PC-9 (cell line): ENCODE results near the gene POU6F2. TPM values are rescaled to one million over a fixed set of nuclear protein-coding genes. Genes with fewer than 3 reads are reported as not detected.

Experiments
- BruUV-seq: library from RNA; stranded (reverse); fragments of 400-500 nt; replicated peaks from 2 replicates; lab custom pipeline; 2021; lab: Mats Ljungman, UMichigan
- CTCF ChIA-PET: fragments of 300-600 bp; sonication (Branson Sonifier 250); formaldehyde crosslinking; loops from one replicate; lab custom pipeline; 2022; ENCODE audit warnings: antibody characterized with exemption; lab: Charles Lee
- POLR2A ChIA-PET: fragments of 300-600 bp; sonication (Branson Sonifier 250); formaldehyde crosslinking; loops from one replicate; lab custom pipeline; 2022; ENCODE audit warnings: antibody characterized with exemption; ENCODE audit not compliant: unreplicated experiment; lab: Charles Lee
- DNase-seq, 2 experiments: peaks; one replicate each; pipeline versions ENCODE4 v3.0.0 to v3.0.0-alpha.2; 2015 to 2022; ENCODE audit warnings: mixed read lengths in 1 of 2
- H2AFZ ChIP-seq: fragments of 200-600 bp; sonication (generic); 2 replicates; pipeline ENCODE4 v1.8.1; 2017; ENCODE audit warnings: antibody characterized with exemption
- H3F3A ChIP-seq: fragments of 200-600 bp; sonication (generic); 2 replicates; pipeline ENCODE4 v1.8.1; 2017; ENCODE audit warnings: antibody characterized with exemption, mild to moderate bottlenecking, low read depth; ENCODE audit not compliant: insufficient read depth
- H3K27ac ChIP-seq: fragments of 200-600 bp; sonication (generic); 2 replicates; pipeline ENCODE4 v1.6.1; 2016; ENCODE audit warnings: mixed run types
- H3K27me3 ChIP-seq: fragments of 200-600 bp; sonication (generic); 2 replicates; pipeline ENCODE4 v1.6.1; 2016; ENCODE audit warnings: low read depth, mixed run types; ENCODE audit not compliant: insufficient read depth
- H3K36me3 ChIP-seq: fragments of 200-600 bp; sonication (generic); 2 replicates; pipeline ENCODE4 v1.6.1; 2016; ENCODE audit warnings: low read depth, mixed run types
- H3K4me1 ChIP-seq: fragments of 200-600 bp; sonication (generic); replicated peaks from 2 replicates; pipeline ENCODE4 v1.6.1; 2016; ENCODE audit warnings: mixed run types; ENCODE audit not compliant: insufficient read depth
- H3K4me2 ChIP-seq: fragments of 200-600 bp; sonication (generic); 2 replicates; pipeline ENCODE4 v1.6.1; 2017; ENCODE audit warnings: mixed run types
- H3K4me3 ChIP-seq: fragments of 200-600 bp; sonication (generic); 2 replicates; pipeline ENCODE4 v1.6.1; 2016; ENCODE audit warnings: mixed run types
- H3K79me2 ChIP-seq: fragments of 200-600 bp; sonication (generic); 2 replicates; pipeline ENCODE4 v1.6.1; 2017; ENCODE audit warnings: low read depth, mixed run types
- H3K9me2 ChIP-seq: fragments of 200-600 bp; sonication (generic); 2 replicates; pipeline ENCODE4 v1.8.1; 2017; ENCODE audit warnings: mild to moderate bottlenecking; ENCODE audit not compliant: insufficient read depth
- H3K9me3 ChIP-seq: fragments of 200-600 bp; sonication (generic); 2 replicates; pipeline ENCODE4 v1.8.1; 2016; ENCODE audit warnings: low read depth; ENCODE audit not compliant: insufficient read depth
- H4K20me1 ChIP-seq: fragments of 200-600 bp; sonication (generic); 2 replicates; pipeline ENCODE4 v1.8.1; 2017; ENCODE audit not compliant: insufficient read depth
- CTCF ChIP-seq: fragments of 200-600 bp; sonication (generic); conservative IDR thresholded peaks from 2 replicates; pipeline ENCODE4 v1.6.1; 2017; ENCODE audit warnings: mixed run types, antibody characterized with exemption, mild to moderate bottlenecking, moderate library complexity
- EZH2 ChIP-seq: fragments of 200-600 bp; sonication (generic); IDR thresholded peaks from 2 replicates; pipeline ENCODE4 v1.8.0; 2017; ENCODE audit warnings: antibody characterized with exemption, low read depth
- intact Hi-C: fragments of 100-400 bp; cut with micrococcal nuclease; formaldehyde crosslinking; loops from one replicate; pipeline ENCODE4 v1.10.0; 2022; ENCODE audit not compliant: unreplicated experiment
- total RNA-seq: library from RNA; stranded (reverse); gene quantifications from 2 replicates; pipeline ENCODE4 v1.2.3, GENCODE V29; 2021

The POU6F2 gene
- total RNA-seq, 1 experiment from 2014 or later = not detected

GRCh38 chr7:39269034-39269433 is 291.3 kb downstream of the POU6F2 start:
- no peaks in the 10 kb centered on the region for H3K36me3 ChIP-seq
- ChIA-PET POLR2A (no interaction called here), CTCF (no interaction called here)
- no TSS peak for BruUV-seq
- H3K4me2 ChIP-seq = no peak overlapping the region
- no peaks in the 10 kb centered on the region for H3F3A ChIP-seq
- H3K4me1 ChIP-seq = no peaks in the 10 kb centered on the region
- H3K27me3 ChIP-seq = peaks cover 23% of the 10 kb centered on the region
- no peaks in the 10 kb centered on the region for H3K9me2 ChIP-seq
- H3K27ac ChIP-seq = no peak overlapping the region
- no peak overlapping the region for H2AFZ ChIP-seq
- H3K79me2 ChIP-seq = no peaks in the 10 kb centered on the region
- TF ChIP-seq EZH2 (no peak), CTCF (no peak)
- no peaks in the 10 kb centered on the region for H3K9me3 ChIP-seq
- no peak for DNase-seq
- H4K20me1 ChIP-seq = no peaks in the 10 kb centered on the region
- no peak overlapping the region for H3K4me3 ChIP-seq
- intact Hi-C loops = no loop called here

- ChIA-PET POLR2A (interaction anchor here (0.8 kb wide), 1 partner anchor 28 kb away, joined by 5 read pairs; no protein-coding TSS in a partner anchor), CTCF (no interaction called here)
- H3K79me2 ChIP-seq = no peaks in the 10 kb centered on the region
- no peak overlapping the region for H3K4me3 ChIP-seq
- no peaks in the 10 kb centered on the region for H4K20me1 ChIP-seq
- no peak for DNase-seq
- H3K36me3 ChIP-seq = no peaks in the 10 kb centered on the region
- no peaks in the 10 kb centered on the region for H3K9me3 ChIP-seq
- no TSS peak for BruUV-seq
- no peak overlapping the region for H2AFZ ChIP-seq
- no peaks in the 10 kb centered on the region for H3K4me1 ChIP-seq
- no peaks in the 10 kb centered on the region for H3K9me2 ChIP-seq
- H3K27ac ChIP-seq = no peak overlapping the region
- TF ChIP-seq CTCF (no peak), EZH2 (no peak)
- peaks cover 23% of the 10 kb centered on the region for H3K27me3 ChIP-seq
- intact Hi-C loops = no loop called here
- H3K4me2 ChIP-seq = no peak overlapping the region
- no peaks in the 10 kb centered on the region for H3F3A ChIP-seq
These were observed 292.3 kb downstream of the POU6F2 start for GRCh38 chr7:39270018-39270417.

GRCh38 chr7:39271402-39271801 is 293.7 kb downstream of the POU6F2 start:
- H3K4me2 ChIP-seq = no peak overlapping the region

More at GRCh38 chr7:39271402-39271801, 293.7 kb downstream of the POU6F2 start:
- no TSS peak for BruUV-seq
- CTCF ChIA-PET = no interaction called here
- peak in 1 of 2 experiments; percentile 7 for DNase-seq
- Histone ChIP-seq H2AFZ (no peak overlapping the region), H3K79me2 (no peaks in the 10 kb centered on the region), H4K20me1 (no peaks in the 10 kb centered on the region), H3K4me3 (no peak overlapping the region), H3K27me3 (peaks cover 17% of the 10 kb centered on the region), H3K36me3 (no peaks in the 10 kb centered on the region), H3K9me2 (no peaks in the 10 kb centered on the region), H3F3A (no peaks in the 10 kb centered on the region), H3K9me3 (no peaks in the 10 kb centered on the region), H3K27ac (no peak overlapping the region), H3K4me1 (no peaks in the 10 kb centered on the region)
- intact Hi-C loops = no loop called here
- POLR2A ChIA-PET = no interaction called here
- TF ChIP-seq EZH2 (no peak), CTCF (no peak)
